ENCODE results near the gene TMPRSS9.
"Not testable (repeated sequence)": the region's sequence is repeated elsewhere in the genome, so short reads cannot be mapped to it uniquely, and the experiment has no call there.

Gene TMPRSS9

GRCh38 chr19:2362046-2362969 lies 2.2 kb downstream of the TMPRSS9 start:
- no peak for DNase-seq

GRCh38 chr19:2362970-2363300 lies 2.9 kb downstream of the TMPRSS9 start:
- no peak for DNase-seq

- DNase-seq = no peak
Observed at GRCh38 chr19:2363419-2363818, 3.4 kb downstream of the TMPRSS9 start.

- no peak for DNase-seq
Observed at GRCh38 chr19:2365201-2365970, 5.3 kb downstream of the TMPRSS9 start.

GRCh38 chr19:2371656-2372055 lies 11.6 kb downstream of the TMPRSS9 start:
- DNase-seq = peak; percentile 86 to 87 (median 86)

GRCh38 chr19:2372076-2372612 lies 12.1 kb downstream of the TMPRSS9 start:
- DNase-seq = no peak

GRCh38 chr19:2374808-2375207 lies 14.7 kb downstream of the TMPRSS9 start:
- peak in 2 of 3 donors; percentile 19 to 26 for DNase-seq

- no peak for DNase-seq
Observed at GRCh38 chr19:2375353-2376121, 15.5 kb downstream of the TMPRSS9 start.

GRCh38 chr19:2376784-2377519 lies 16.9 kb downstream of the TMPRSS9 start:
- DNase-seq = no peak

- no peak for DNase-seq
Observed at GRCh38 chr19:2380567-2380966, 20.5 kb downstream of the TMPRSS9 start.

GRCh38 chr19:2381148-2381820 lies 21.2 kb downstream of the TMPRSS9 start:
- no peak for DNase-seq

GRCh38 chr19:2382530-2383222 lies 22.6 kb downstream of the TMPRSS9 start:
- DNase-seq = no peak

GRCh38 chr19:2385053-2385721 lies 25.1 kb downstream of the TMPRSS9 start:
- peak; percentile 51 to 69 (median 59) for DNase-seq

- no peak for DNase-seq
Observed at GRCh38 chr19:2387367-2388288, 27.6 kb downstream of the TMPRSS9 start.

- no peak for DNase-seq
Observed at GRCh38 chr19:2389594-2389993, 29.5 kb downstream of the TMPRSS9 start.

- peak; percentile 75 to 91 (median 84) for DNase-seq
Observed at GRCh38 chr19:2391118-2391725, 31.2 kb downstream of the TMPRSS9 start.

GRCh38 chr19:2392366-2392765 lies 32.3 kb downstream of the TMPRSS9 start:
- DNase-seq = no peak

- not testable (repeated sequence) for DNase-seq
Observed at GRCh38 chr19:2392899-2393298, 32.8 kb downstream of the TMPRSS9 start.

GRCh38 chr19:2394054-2394441 lies 34.0 kb downstream of the TMPRSS9 start:
- DNase-seq = peak in 1 of 3 donors; percentile 24

Data from suppressor macrophage treated with lipopolysaccharide for 1 hour (primary cell).